Measurements from ENCODE around the gene CKLF.
"Not testable (repeated sequence)": the region's sequence is repeated elsewhere in the genome, so short reads cannot be mapped to it uniquely, and the experiment has no call there.

CKLF gene

GRCh38 chr16:66601471-66601870 is 49.1 kb downstream of the CKLF start:
- no peak for DNase-seq

GRCh38 chr16:66603537-66604375 is 51.4 kb downstream of the CKLF start:
- DNase-seq = peak; percentile 35

GRCh38 chr16:66604376-66605176 is 52.2 kb downstream of the CKLF start, which contains the start of gene CMTM3:
TSS of gene CMTM3 (plus strand) at chr16:66604704. CDS start at chr16:66604806, 102 bp downstream.
- peak; percentile 36 for DNase-seq

- DNase-seq = no peak
These were observed 53.0 kb downstream of the CKLF start for GRCh38 chr16:66605177-66605978.

- no peak for DNase-seq
These were observed 53.8 kb downstream of the CKLF start for GRCh38 chr16:66605979-66606751.

GRCh38 chr16:66608241-66609138 is 56.1 kb downstream of the CKLF start:
- DNase-seq = peak; percentile 57

GRCh38 chr16:66609139-66609510 is 56.7 kb downstream of the CKLF start:
- no peak for DNase-seq

GRCh38 chr16:66610111-66610820 is 57.9 kb downstream of the CKLF start:
- DNase-seq = no peak

- not testable (repeated sequence) for DNase-seq
These were observed 59.5 kb downstream of the CKLF start for GRCh38 chr16:66611911-66612310.

- no peak for DNase-seq
These were observed 60.0 kb downstream of the CKLF start for GRCh38 chr16:66612422-66612821.

- DNase-seq = no peak
These were observed 61.9 kb downstream of the CKLF start for GRCh38 chr16:66614161-66614802.

All from NCI-H510A treated with DMSO at 0.1 percent for 48 hours (cell line).